ENCODE data around the gene CBX4.

CBX4 gene

GRCh38 chr17:79799174-79799537 is 40.1 kb downstream of the CBX4 start:
- no peak for DNase-seq

- DNase-seq = no peak
Observed at GRCh38 chr17:79798299-79799173, 40.7 kb downstream of the CBX4 start.

GRCh38 chr17:79797492-79798298 is 41.5 kb downstream of the CBX4 start:
- DNase-seq = no peak

GRCh38 chr17:79796763-79797491 is 42.3 kb downstream of the CBX4 start, which contains the start of gene CBX8:
CBX8 (minus strand) TSS chr17:79797077; CDS start chr17:79796998, 79 bp downstream.
- DNase-seq = peak; percentile 99

- DNase-seq = no peak
Observed at GRCh38 chr17:79796444-79796762, 42.8 kb downstream of the CBX4 start.

- no peak for DNase-seq
Observed at GRCh38 chr17:79795795-79796443, 43.3 kb downstream of the CBX4 start.

- DNase-seq = no peak
Observed at GRCh38 chr17:79794659-79795511, 44.4 kb downstream of the CBX4 start.

GRCh38 chr17:79793924-79794304 is 45.3 kb downstream of the CBX4 start:
- DNase-seq = no peak

GRCh38 chr17:79792984-79793923 is 46.0 kb downstream of the CBX4 start:
- no peak for DNase-seq

GRCh38 chr17:79792341-79792871 is 46.8 kb downstream of the CBX4 start:
- DNase-seq = no peak

- DNase-seq = no peak
Observed at GRCh38 chr17:79791735-79792161, 47.5 kb downstream of the CBX4 start.

GRCh38 chr17:79790805-79791734 is 48.2 kb downstream of the CBX4 start:
- no peak for DNase-seq

GRCh38 chr17:79789943-79790804 is 49.1 kb downstream of the CBX4 start:
- DNase-seq = no peak

GRCh38 chr17:79788989-79789942 is 50.0 kb downstream of the CBX4 start:
- no peak for DNase-seq

GRCh38 chr17:79788455-79788854 is 50.8 kb downstream of the CBX4 start:
- no peak for DNase-seq

- no peak for DNase-seq
Observed at GRCh38 chr17:79786930-79787643, 52.2 kb downstream of the CBX4 start.
